MCF 10A (cell line): ENCODE data around the gene SPDYE18. TPM values are rescaled to one million over a fixed set of nuclear protein-coding genes. Genes with fewer than 3 reads are reported as not detected.
"Not testable (repeated sequence)": the region's sequence is repeated elsewhere in the genome, so short reads cannot be mapped to it uniquely, and the experiment has no call there.

Experiments used
- BruUV-seq: library from RNA; stranded (reverse); fragments of 400-500 nt; replicated peaks from 2 replicates; lab custom pipeline; 2021; lab: Mats Ljungman, UMichigan
- CTCF ChIA-PET: fragments of 300-600 bp; sonication (Branson Sonifier 250); formaldehyde crosslinking; extraction: SDS; loops from one replicate; lab custom pipeline; 2021; ENCODE audit warnings: antibody characterized with exemption, inconsistent platforms; lab: Yijun Ruan, JAX
- POLR2A ChIA-PET: fragments of 300-600, 350-650 bp; sonication (Branson Sonifier 250); formaldehyde crosslinking; extraction: SDS; loops from one replicate; lab custom pipeline; 2020; ENCODE audit warnings: antibody characterized with exemption, inconsistent platforms; lab: Yijun Ruan, JAX
- DNase-seq: peaks from one replicate; pipeline ENCODE4 v3.0.0-alpha.2; 2018; ENCODE audit not compliant: unreplicated experiment
- H3K27ac Mint-ChIP-seq: one replicate; pipeline ENCODE4 v1.8.0; 2022; ENCODE audit warnings: mild to moderate bottlenecking, low read depth, mixed read lengths; ENCODE audit not compliant: unreplicated experiment
- H3K27me3 Mint-ChIP-seq: one replicate; pipeline ENCODE4 v1.8.0; 2022; ENCODE audit warnings: mixed read lengths; ENCODE audit not compliant: insufficient read depth, unreplicated experiment
- H3K36me3 Mint-ChIP-seq: one replicate; pipeline ENCODE4 v1.8.0; 2022; ENCODE audit warnings: mild to moderate bottlenecking, moderate library complexity, mixed read lengths; ENCODE audit not compliant: insufficient read depth, unreplicated experiment
- H3K4me1 Mint-ChIP-seq: one replicate; pipeline ENCODE4 v1.8.0; 2022; ENCODE audit warnings: mixed read lengths; ENCODE audit not compliant: insufficient read depth, unreplicated experiment
- H3K4me3 Mint-ChIP-seq: one replicate; pipeline ENCODE4 v1.8.0; 2022; ENCODE audit warnings: mild to moderate bottlenecking, moderate library complexity, mixed read lengths; ENCODE audit not compliant: unreplicated experiment
- H3K9me3 Mint-ChIP-seq: one replicate; pipeline ENCODE4 v1.8.0; 2022; ENCODE audit warnings: mixed read lengths; ENCODE audit not compliant: unreplicated experiment
- intact Hi-C: fragments of 100-400 bp; cut with micrococcal nuclease; formaldehyde crosslinking; loops from 2 replicates; pipeline ENCODE4 v1.14.1; 2022
- total RNA-seq: library from RNA; stranded (reverse); gene quantifications from 2 replicates; pipeline ENCODE4 v1.2.3, GENCODE V29; 2022

The SPDYE18 gene
- total RNA-seq, 1 experiment from 2014 or later = 0.96 TPM

GRCh38 chr7:77002104-77002503, 60.3 kb downstream of the SPDYE18 start:
- CTCF ChIA-PET = not testable (repeated sequence)

More at GRCh38 chr7:77002104-77002503, 60.3 kb downstream of the SPDYE18 start:
- H3K4me3 Mint-ChIP-seq, intact Hi-C loops, H3K9me3 Mint-ChIP-seq, H3K27me3 Mint-ChIP-seq, POLR2A ChIA-PET, H3K4me1 Mint-ChIP-seq, DNase-seq, BruUV-seq, H3K27ac Mint-ChIP-seq: not testable (repeated sequence)
- peaks cover 19% of the 10 kb centered on the region for H3K36me3 Mint-ChIP-seq

Other genes starting within 250 kb of the SPDYE18 start
- not detected in 2 replicates for gene SPDYE17, start 30.2 kb downstream of the SPDYE18 start, total RNA-seq
- 2.7 and 3.9 TPM in 2 replicates for gene CCDC146, start 60.1 kb upstream of the SPDYE18 start, total RNA-seq
- gene FGL2, start 137.3 kb upstream of the SPDYE18 start, total RNA-seq = not detected in 2 replicates